C1 segment of cervical spinal cord (tissue), 14 donors: ENCODE results near the gene NEK11.
"Not testable (repeated sequence)": the region's sequence is repeated elsewhere in the genome, so short reads cannot be mapped to it uniquely, and the experiment has no call there.

Experiments
- DNase-seq, 14 donors: peaks; one replicate each; lab custom pipeline; 2025; lab: John Stamatoyannopoulos, UW

NEK11 gene

GRCh38 chr3:131299836-131300235 lies 273.2 kb downstream of the NEK11 start:
- no peak for DNase-seq

- DNase-seq: no peak
Observed at GRCh38 chr3:131303848-131304247, 277.2 kb downstream of the NEK11 start.

DNA sequence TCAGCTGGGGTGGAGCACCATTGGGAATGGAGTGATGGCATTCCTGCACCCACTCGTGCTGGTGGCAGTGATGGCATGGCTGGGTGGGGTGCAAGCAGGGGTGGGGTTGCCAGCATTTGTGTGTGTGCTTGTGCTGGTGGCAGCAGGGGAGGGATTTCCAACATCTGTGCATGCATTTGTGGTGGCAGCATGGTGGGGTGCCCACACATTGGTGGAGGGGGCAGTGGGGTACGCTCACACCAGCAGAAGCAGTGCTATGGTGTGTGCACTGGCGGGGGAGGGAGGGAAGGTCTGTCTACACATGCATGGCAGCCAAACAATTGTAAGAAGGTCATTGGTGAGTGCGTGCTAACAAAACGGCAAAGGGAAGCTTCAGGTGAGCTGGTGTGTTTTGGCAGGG lies 278.2 kb downstream of the NEK11 start:
- no peak for DNase-seq

- DNase-seq: no peak
Observed at GRCh38 chr3:131306242-131306641, 279.6 kb downstream of the NEK11 start.

GRCh38 chr3:131314318-131314717 lies 287.6 kb downstream of the NEK11 start:
- DNase-seq: no peak

DNA sequence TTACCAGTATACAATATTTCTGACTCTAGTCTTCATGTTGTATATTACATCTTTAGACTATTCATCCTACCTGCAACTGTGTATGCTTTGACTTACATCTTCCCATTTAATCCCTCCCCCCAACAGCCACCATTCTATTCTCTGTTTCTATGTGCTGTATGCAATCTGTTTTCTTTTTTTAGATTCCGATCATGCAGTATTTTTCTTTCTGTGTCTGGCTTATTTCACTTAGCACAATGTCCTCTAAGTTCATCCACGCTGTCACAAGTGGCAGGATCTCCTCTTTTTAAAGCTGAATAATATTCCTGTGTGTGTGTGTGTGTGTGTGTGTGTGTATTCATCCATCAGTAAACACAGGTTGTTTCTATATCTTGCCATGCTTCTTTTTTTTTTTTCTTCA lies 288.5 kb downstream of the NEK11 start:
- no peak for DNase-seq

GRCh38 chr3:131317667-131318066 lies 291.0 kb downstream of the NEK11 start:
- DNase-seq: no peak

DNA sequence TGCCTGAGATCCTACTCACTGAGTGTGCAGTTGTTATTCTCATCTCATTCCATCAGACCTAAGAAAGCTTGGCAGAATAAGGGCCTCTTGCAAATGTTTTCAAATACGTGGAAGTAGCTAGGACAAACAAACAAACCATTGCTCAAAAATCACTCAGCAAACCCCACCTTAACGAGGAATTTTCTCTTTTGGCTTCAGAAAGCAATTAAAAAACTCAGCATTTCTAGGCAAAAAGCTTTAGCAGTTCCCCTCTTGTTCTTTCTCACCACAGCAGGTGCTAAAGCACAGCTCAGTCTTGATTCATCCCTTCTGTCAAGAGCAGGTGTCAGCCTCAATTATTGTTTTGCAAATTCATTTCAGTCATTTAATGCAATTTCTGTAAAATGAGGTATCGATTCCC lies 296.3 kb downstream of the NEK11 start:
- DNase-seq: no peak

DNA sequence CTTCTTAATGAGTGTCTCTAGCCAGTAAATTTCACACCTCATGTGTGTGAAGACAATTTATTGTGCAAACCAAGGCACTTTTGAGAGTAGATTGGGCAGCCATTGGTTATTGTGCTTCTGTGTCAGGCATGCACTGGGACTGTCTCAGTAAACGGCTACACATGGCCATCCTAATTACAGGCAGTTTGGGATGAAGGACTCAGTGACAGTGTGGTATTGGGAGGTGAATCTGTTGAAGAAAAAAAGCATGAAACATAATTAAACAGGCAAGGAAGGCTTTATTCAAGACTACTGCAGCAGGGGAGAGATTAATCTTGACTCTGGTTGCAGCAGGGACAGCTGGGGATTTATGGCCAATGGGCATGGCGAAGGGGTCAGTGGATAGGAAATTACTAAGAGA lies 297.1 kb downstream of the NEK11 start:
- no peak for DNase-seq

- DNase-seq: no peak
Observed at GRCh38 chr3:131324923-131325322, 298.2 kb downstream of the NEK11 start.

GRCh38 chr3:131326307-131326706 lies 299.6 kb downstream of the NEK11 start:
- no peak for DNase-seq

DNA sequence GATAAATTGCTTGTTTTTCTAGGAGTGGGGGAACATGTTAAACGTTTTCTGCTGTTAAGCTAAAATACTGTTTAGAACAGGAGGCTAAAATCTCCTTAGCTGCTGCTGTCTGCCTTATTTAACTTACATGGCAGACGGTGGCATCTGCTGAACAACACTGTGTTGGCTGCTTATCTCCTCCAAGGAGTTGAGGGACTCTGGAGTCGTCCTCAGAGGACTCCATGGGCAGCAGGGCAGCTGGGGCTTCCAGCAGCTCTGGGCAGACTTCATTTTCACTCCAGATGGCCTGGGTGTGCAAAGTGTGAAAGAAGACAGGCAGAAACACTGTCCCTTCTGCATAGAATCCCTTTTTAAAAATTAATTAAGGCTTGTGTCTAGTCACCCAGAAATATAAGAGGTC lies 302.0 kb downstream of the NEK11 start:
- no peak for DNase-seq

GRCh38 chr3:131329774-131330173 lies 303.1 kb downstream of the NEK11 start:
- no peak for DNase-seq

DNA sequence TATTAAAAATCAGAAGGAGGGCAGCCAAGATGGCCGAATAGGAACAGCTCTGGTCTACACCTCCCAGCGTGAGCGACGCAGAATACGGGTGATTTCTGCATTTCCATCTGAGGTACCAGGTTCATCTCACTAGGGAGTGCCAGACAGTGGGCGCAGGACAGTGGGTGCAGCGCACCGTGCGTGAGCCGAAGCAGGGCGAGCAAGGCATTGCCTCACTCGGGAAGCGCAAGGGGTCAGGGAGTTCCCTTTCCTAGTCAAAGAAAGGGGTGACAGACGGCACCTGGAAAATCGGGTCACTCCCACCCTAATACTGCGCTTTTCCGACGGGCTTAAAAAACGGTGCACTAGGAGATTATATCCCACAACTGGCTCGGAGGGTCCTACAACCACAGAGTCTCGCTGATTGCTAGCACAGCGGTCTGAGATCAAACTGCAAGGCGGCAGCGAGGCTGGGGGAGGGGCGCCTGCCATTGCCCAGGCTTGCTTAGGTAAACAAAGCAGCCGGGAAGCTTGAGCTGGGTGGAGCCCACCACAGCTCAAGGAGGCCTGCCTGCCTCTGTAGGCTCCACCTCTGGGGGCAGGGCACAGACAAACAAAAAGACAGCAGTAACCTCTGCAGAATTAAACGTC lies 304.9 kb downstream of the NEK11 start:
- DNase-seq: not testable (repeated sequence)

DNA sequence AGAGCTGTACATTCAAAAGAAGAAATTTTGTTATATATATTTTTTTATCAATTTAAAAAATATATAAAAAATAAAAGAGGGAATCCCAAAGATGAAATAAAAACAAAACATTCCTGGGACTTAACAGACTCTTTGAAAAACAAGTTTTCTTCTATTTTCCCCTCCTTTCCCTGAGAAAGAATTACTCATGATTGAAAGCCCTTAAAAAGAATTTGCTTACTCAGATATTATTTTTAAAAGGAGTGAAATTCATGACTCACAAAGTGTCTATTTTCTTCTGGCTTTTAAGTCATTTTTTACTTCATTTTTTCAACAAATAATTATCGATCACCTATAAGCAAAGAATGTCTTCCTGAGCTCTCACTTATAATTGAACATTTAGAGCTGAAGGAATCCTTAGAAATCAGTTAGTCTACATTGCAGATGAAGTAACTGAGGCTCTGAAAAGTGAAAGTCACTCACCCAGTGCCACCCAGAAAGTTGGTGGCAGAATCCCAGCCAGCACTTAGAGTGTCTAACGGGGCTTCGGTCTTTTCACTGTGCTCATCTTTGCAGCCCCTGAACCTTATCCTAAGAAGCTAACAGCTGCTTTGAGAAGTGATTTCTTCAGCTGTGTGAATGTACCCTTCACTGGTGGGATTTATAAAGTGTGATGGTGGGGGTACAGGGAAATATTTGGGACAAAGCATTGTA lies 312.4 kb downstream of the NEK11 start:
- no peak for DNase-seq

DNA sequence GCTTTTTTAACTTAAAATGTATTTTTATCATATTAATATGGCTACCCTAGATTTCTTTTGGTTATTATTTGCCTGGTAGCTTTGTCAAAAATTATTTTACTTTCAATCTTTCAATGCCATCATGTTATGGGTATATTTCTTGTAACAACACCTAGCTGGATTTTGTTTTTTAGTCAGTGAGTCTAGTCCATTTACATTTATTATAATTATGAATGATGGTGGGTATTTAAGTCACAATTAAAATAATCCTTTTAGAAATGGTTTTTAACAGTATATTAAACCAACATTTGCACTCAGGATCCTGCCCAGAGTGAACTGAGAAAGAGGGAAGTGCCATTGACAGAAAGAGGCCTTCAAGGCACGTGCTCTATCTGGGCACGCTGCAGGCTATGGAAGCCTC lies 315.1 kb downstream of the NEK11 start:
- no peak for DNase-seq

DNA sequence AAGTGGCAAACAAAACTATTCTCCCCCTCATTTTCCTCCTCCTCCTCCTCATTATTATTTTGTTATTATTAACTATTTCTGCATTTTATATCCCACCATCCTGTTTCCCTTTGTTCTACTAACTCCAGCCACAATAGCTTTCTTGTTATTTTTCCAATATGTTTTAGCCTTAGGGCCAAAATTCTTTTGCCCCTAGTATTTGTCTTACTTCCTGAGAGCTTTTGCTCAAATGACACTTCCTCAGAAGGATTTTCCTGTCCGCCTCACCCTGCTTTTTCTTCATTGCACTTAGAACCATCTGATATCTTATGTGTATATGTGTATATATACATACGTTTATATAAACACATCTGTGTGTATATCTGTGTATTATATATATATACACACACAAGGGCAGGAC lies 322.2 kb downstream of the NEK11 start:
- DNase-seq: no peak

- no peak for DNase-seq
Observed at GRCh38 chr3:131349454-131349853, 322.8 kb downstream of the NEK11 start.

DNA sequence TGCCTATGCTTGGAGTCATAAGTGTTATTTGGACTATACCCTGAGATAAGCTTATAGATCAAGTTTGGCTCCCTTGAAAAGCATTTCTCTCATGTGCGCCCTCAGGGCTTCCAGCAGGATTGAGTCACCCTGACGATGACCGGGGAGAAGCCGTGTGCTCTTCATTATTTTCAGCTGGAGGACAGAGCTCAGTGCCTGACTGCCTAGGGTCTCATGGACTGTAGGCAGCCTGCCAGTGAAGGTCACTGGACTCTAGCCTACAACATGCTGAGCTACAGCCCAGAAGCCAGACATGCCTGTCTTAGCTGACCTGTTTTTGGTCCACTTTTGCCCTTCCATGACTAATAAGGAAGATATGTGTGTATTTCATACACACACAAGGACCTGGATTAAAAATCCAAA lies 323.3 kb downstream of the NEK11 start:
- peak in 1 of 14 donors; percentile 6 for DNase-seq

GRCh38 chr3:131350506-131350905 lies 323.8 kb downstream of the NEK11 start:
- no peak for DNase-seq

GRCh38 chr3:131353016-131353877 lies 326.6 kb downstream of the NEK11 start:
- DNase-seq: no peak

- DNase-seq: no peak
Observed at GRCh38 chr3:131353986-131354385, 327.3 kb downstream of the NEK11 start.
